ENCODE results near the gene UNC5A.

The UNC5A gene

DNA sequence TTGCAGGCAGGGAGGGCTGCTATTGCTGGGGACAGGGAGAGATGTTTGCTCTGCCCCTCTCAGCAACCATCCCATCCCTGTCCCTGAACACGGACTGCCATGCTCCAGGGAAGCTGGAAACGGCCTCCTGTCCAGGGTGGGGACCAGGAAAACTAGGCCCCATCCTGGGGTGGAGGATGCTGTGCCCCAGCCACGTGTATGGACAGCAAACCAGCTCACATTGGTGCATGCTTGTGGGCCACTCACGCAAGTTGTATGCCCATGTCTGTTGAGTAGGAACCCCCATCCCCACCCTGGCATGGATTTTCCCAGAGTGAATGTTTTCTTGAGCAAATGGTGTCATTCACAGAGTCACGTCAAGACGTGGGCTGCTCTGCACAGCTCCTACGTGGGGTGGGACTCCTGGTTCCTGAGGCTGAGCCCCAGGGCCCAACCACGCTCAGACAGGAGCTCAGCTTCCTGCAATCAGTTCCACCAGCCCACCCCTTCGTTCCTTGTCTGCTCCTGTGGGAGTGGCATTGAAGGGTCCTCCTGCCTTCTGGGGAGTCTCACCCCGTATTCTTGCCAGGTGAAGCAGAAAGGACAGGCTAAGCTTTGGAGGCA, 4.6 kb downstream of the UNC5A start:
- POLR2A ChIA-PET = no interaction called here
- no peak for TF ChIP-seq HDGF (IDR thresholded peaks at IDR 0.05; ENCODE audit: borderline replicate concordance)
- no peak for TF ChIP-seq FOXM1 (IDR thresholded peaks at IDR 0.05; ENCODE audit: borderline replicate concordance)
- TF ChIP-seq, protein P1, sequence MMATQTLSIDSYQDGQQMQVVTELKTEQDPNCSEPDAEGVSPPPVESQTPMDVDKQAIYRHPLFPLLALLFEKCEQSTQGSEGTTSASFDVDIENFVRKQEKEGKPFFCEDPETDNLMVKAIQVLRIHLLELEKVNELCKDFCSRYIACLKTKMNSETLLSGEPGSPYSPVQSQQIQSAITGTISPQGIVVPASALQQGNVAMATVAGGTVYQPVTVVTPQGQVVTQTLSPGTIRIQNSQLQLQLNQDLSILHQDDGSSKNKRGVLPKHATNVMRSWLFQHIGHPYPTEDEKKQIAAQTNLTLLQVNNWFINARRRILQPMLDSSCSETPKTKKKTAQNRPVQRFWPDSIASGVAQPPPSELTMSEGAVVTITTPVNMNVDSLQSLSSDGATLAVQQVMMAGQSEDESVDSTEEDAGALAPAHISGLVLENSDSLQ (IDR thresholded peaks at IDR 0.05) = no peak
- no peak for TF ChIP-seq ARNT (IDR thresholded peaks at IDR 0.05)
- no peak for TF ChIP-seq LEF1 (IDR thresholded peaks at IDR 0.05; ENCODE audit: borderline replicate concordance)
- TF ChIP-seq L3MBTL2 (conservative IDR thresholded peaks at IDR 0.05) = no peak
- no peak for TF ChIP-seq SP1 (IDR thresholded peaks at IDR 0.05)
- no peak for TF ChIP-seq ZNF384 (IDR thresholded peaks at IDR 0.05)
- TF ChIP-seq SUZ12 (IDR thresholded peaks at IDR 0.05) = no peak
- no peak for TF ChIP-seq FOXA1 (IDR thresholded peaks at IDR 0.05)
- TF ChIP-seq TARDBP (IDR thresholded peaks at IDR 0.05) = no peak
- CTCF ChIA-PET = interaction anchor here (1.2 to 2.0 kb wide), 2 partner anchors 70 to 154 kb away, joined by 4 to 9 read pairs; no protein-coding TSS in a partner anchor

DNA sequence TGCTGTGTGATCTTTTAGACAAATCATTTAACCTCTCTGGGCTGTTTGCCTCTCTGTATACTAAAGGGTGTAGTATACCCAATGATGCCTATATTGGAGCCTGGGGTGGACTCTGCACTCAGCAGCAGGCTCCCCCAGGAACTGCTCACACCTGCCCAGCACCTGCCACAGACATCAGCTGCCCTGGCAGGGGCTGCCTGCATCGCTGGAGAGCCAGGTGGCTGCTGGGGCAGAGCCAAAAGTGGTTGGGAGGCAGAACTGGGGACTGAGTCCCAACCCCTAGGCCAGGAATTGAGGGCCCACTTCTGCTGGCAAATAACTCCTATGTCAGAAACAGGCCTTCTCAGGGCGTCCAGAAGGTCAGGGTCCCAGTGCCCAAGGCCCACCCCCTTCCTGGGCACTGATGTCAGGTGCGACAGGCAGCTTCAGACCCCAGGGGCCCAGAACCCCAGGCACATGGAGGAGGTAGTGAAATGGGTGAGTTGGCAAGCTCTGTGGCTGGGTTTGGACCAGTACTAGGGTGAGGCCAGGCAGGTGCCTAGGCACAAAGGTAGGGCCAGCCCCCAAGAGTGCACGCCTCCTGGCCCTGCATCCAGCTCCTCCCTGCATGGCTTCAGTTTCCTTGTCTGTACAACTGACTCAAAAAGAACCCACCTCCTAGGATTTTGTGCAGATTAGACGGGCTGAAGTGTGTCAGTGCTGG, 5.8 kb downstream of the UNC5A start:
- no peak for DNase-seq (ENCODE audit: extremely low spot score)
- ChIA-PET POLR2A (no interaction called here), CTCF (interaction anchor here (1.2 to 1.4 kb wide), 2 partner anchors 72 to 155 kb away, joined by 4 to 8 read pairs; no protein-coding TSS in a partner anchor)
- TF ChIP-seq NFRKB (IDR thresholded peaks at IDR 0.05) (no peak), FOXA1 (IDR thresholded peaks at IDR 0.05) (no peak), ARNT (IDR thresholded peaks at IDR 0.05) (no peak), ZNF384 (IDR thresholded peaks at IDR 0.05) (no peak), ELF4 (IDR thresholded peaks at IDR 0.05) (no peak), TARDBP (IDR thresholded peaks at IDR 0.05) (no peak), SP1 (IDR thresholded peaks at IDR 0.05) (no peak), HDGF (IDR thresholded peaks at IDR 0.05; ENCODE audit: borderline replicate concordance) (no peak)

More for the DNA sequence above, 4.6 kb downstream of the UNC5A start:
- no peak for DNase-seq (ENCODE audit: extremely low spot score)

DNA sequence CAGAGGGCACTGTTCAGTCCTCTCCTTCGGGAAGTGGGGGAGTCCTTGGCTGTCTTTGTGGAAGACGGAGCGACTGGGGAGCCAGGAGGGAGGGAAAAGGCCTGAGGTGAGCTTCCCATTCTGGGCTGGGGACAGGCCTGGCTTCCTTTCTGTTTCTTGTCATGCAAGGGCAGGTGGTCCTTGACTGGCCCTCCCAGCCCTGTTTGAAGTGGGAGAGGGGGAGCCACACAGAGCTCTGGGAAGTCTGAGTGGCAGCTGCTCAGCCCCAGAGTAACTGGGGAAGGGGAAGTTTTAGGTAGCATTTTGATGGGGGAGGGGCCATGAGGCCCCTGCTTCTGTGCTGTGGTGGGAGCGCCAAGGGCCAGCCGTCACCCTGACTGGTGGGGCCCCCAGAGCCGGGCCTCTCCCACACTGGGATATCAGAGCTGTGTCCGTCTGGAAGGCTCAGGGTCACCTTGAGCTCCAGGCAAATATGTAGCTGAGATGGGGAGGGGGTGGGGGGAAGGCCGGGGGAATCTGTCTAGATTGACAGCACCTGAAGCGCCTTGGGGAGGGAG, 6.5 kb downstream of the UNC5A start:
- POLR2A ChIA-PET = no interaction called here
- TF ChIP-seq ELF4 (IDR thresholded peaks at IDR 0.05) = no peak
- no peak for TF ChIP-seq CTBP1 (IDR thresholded peaks at IDR 0.05; ENCODE audit: borderline replicate concordance)
- TF ChIP-seq TARDBP (IDR thresholded peaks at IDR 0.05) = no peak
- no peak for DNase-seq (ENCODE audit: extremely low spot score)
- CTCF ChIA-PET = interaction anchor here (1.4 kb wide), 1 partner anchor 156 kb away, joined by 8 read pairs; no protein-coding TSS in a partner anchor

DNA sequence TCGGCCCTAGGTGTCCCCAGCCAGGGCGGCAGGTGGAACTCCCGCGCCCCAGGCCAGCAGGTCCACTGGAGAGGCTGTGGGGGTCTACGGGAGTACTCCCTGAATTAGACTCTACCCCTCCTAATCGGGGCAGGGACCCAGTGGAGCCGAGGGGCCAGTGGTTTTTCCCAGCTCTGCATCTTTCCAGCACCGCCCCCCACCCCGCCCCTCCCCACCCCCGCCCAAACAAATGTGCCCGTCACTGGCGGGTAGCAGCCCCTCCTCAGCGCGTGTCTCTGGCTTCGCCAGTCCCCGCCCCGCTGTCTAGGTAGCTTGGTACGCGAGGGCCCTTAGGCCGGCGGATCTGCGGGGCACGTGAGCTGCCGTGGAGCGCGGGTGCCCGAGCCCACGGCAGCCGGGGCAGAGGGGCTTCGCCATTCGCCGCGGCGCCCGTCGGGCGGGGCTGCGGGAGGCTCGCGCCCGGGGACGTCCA, 7.0 kb downstream of the UNC5A start:
- DNase-seq (ENCODE audit: extremely low spot score) = peak; percentile 55
- POLR2A ChIA-PET = no interaction called here
- CTCF ChIA-PET = interaction anchor here (1.4 kb wide), 1 partner anchor 157 kb away, joined by 8 read pairs; no protein-coding TSS in a partner anchor
- TF ChIP-seq HDGF (IDR thresholded peaks at IDR 0.05; ENCODE audit: borderline replicate concordance) (no peak), NFRKB (IDR thresholded peaks at IDR 0.05) (no peak), LEF1 (IDR thresholded peaks at IDR 0.05; ENCODE audit: borderline replicate concordance) (no peak), SP1 (IDR thresholded peaks at IDR 0.05) (no peak), ARNT (IDR thresholded peaks at IDR 0.05) (no peak), L3MBTL2 (conservative IDR thresholded peaks at IDR 0.05) (no peak), ZNF384 (IDR thresholded peaks at IDR 0.05) (no peak), ELF4 (IDR thresholded peaks at IDR 0.05) (no peak), FOXA1 (IDR thresholded peaks at IDR 0.05) (no peak), CTBP1 (IDR thresholded peaks at IDR 0.05; ENCODE audit: borderline replicate concordance) (no peak), FOXM1 (IDR thresholded peaks at IDR 0.05; ENCODE audit: borderline replicate concordance) (no peak), BHLHE40 (IDR thresholded peaks at IDR 0.05; ENCODE audit: borderline replicate concordance) (no peak), SUZ12 (IDR thresholded peaks at IDR 0.05) (no peak), TARDBP (IDR thresholded peaks at IDR 0.05) (no peak), FOXK2 (IDR thresholded peaks at IDR 0.05) (no peak)
- TF ChIP-seq, protein P1 (IDR thresholded peaks at IDR 0.05) = no peak

DNA sequence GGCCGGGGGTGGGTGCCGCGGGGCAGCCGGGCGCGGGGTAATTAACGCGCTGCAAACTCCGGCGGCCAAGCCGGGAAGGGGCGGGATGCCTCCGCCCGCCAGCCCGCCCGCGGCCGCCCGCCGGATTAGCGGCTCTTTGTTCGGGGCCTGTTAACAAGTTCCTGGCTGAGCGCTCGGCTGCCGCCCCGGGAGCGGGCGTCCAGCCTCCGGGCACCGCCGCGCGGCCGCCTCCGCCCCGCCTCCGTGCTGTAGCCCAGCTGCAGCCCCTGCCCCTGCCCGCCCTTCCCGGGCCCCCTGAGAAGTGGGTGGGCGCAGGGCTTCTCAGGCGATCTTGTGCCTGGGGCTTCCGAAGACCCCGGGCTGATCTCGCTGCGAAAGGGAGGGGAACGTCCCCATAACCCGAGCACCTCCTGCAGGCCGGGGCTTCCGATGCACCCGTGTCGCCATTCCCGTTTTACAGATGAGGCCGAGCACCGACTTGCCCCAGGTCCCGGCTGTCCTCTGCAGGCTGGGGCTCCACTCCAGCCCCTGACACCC, 7.5 kb downstream of the UNC5A start:
- TF ChIP-seq, protein P1 (IDR thresholded peaks at IDR 0.05) = no peak
- TF ChIP-seq ARNT (IDR thresholded peaks at IDR 0.05) (no peak), ELF4 (IDR thresholded peaks at IDR 0.05) (no peak)
- ChIA-PET POLR2A (no interaction called here), CTCF (interaction anchor here (1.0 kb wide), 1 partner anchor 157 kb away, joined by 3 read pairs; no protein-coding TSS in a partner anchor)

More for the DNA sequence above, 7.5 kb downstream of the UNC5A start:
- peak; percentile 84 for DNase-seq (ENCODE audit: extremely low spot score)

Measured in HEK293T (cell line).